ENCODE data around the gene ZDHHC14. TPM values are rescaled to one million over a fixed set of nuclear protein-coding genes. Genes with fewer than 3 reads are reported as not detected.
"Not testable (repeated sequence)": the region's sequence is repeated elsewhere in the genome, so short reads cannot be mapped to it uniquely, and the experiment has no call there.

The ZDHHC14 gene
- total RNA-seq, 4 donors from 2014 or later: 11.4 to 20.8 (median 15.6) TPM

DNA sequence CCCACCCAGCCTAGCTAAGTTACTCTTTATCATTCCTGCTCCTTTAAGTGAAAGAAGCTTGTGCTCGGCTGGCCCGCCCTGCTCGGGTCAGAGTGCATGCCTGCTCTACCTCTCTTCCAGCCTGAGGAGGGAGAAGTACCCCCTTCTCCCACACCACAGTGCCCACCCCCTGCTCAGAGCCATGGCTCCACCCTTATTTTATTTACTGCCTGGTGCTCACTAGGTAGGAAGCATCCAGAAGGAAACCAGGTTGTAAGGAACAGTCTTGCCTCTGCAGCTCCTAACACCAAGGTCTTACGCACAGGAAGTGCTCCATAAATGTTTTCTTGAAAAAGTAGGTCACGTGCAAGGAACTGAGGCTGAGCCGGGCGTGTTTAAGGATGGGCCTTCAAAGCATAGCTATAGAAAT lies 336.4 kb downstream of the ZDHHC14 start:
- peak overlapping the region in 1 of 4 donors; percentile 43 for H3K4me3 ChIP-seq

DNA sequence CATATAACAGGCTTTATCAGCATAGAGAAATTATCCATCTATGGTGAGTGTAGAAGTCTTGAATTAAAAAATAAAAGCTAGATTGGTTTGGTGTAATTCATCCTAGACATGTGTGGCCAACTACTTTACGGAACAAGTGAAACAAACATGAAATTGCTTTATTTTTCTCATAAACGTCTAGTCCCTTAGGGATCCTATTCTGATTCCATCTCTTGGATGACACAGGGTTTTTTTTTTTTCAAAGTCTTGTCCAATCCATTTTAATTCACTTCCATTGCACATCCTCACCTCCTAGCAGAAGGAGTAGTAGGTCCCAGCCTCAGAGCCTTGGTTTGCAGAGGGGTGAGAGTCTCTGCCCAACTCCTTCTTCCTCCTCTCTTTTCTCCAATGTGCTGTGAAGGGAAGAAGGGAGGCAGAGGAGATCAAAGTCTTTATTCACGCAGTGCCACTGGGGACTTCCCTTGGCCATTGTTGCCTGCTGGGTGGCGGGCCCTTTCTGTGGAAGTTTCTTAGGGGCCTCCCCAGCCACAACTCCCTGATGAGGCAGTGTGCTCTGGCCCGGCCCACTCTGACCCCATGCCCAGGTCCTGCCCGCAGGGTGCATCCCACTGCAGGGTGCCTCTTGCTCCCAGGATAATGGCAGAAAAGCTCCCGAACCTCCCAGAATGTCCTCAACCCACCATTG lies 337.7 kb downstream of the ZDHHC14 start:
- H3K27ac ChIP-seq: peak overlapping the region in 2 of 4 donors; percentile 84 to 89
- no peak for DNase-seq (ENCODE audit: low spot score in 2 of 2)
- H3K4me3 ChIP-seq: no peak overlapping the region
- TF ChIP-seq, protein P1, sequence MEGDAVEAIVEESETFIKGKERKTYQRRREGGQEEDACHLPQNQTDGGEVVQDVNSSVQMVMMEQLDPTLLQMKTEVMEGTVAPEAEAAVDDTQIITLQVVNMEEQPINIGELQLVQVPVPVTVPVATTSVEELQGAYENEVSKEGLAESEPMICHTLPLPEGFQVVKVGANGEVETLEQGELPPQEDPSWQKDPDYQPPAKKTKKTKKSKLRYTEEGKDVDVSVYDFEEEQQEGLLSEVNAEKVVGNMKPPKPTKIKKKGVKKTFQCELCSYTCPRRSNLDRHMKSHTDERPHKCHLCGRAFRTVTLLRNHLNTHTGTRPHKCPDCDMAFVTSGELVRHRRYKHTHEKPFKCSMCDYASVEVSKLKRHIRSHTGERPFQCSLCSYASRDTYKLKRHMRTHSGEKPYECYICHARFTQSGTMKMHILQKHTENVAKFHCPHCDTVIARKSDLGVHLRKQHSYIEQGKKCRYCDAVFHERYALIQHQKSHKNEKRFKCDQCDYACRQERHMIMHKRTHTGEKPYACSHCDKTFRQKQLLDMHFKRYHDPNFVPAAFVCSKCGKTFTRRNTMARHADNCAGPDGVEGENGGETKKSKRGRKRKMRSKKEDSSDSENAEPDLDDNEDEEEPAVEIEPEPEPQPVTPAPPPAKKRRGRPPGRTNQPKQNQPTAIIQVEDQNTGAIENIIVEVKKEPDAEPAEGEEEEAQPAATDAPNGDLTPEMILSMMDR (IDR thresholded peaks at IDR 0.05): no peak
- TF ChIP-seq EP300 (IDR thresholded peaks at IDR 0.05) (no peak), POLR2A (IDR thresholded peaks at IDR 0.05) (no peak)
- H3K9me3 ChIP-seq: no peaks in the 10 kb centered on the region
- H3K27me3 ChIP-seq: no peaks in the 10 kb centered on the region
- 70 to 79% methylated on average over 5 to 7 of the region's 7 CpGs for WGBS, 2 donors
- H3K4me1 ChIP-seq: peaks cover 0 to 60% (median 6%) of the 10 kb centered on the region in 4 donors
- no peaks in the 10 kb centered on the region for H3K36me3 ChIP-seq

More for the DNA sequence above, 336.4 kb downstream of the ZDHHC14 start:
- peak overlapping the region; percentile 71 to 89 (median 79) for H3K27ac ChIP-seq
- no peaks in the 10 kb centered on the region for H3K36me3 ChIP-seq
- H3K4me1 ChIP-seq: peaks cover 0 to 50% (median 6%) of the 10 kb centered on the region in 4 donors
- no peaks in the 10 kb centered on the region for H3K27me3 ChIP-seq
- no peaks in the 10 kb centered on the region for H3K9me3 ChIP-seq
- WGBS, 2 donors: 61 to 65% methylated on average over 7 of the region's 7 CpGs
- no peak for DNase-seq (ENCODE audit: low spot score in 2 of 2)
- TF ChIP-seq EP300 (IDR thresholded peaks at IDR 0.05) (no peak), POLR2A (IDR thresholded peaks at IDR 0.05) (no peak)
- TF ChIP-seq, protein P1 (IDR thresholded peaks at IDR 0.05): no peak

DNA sequence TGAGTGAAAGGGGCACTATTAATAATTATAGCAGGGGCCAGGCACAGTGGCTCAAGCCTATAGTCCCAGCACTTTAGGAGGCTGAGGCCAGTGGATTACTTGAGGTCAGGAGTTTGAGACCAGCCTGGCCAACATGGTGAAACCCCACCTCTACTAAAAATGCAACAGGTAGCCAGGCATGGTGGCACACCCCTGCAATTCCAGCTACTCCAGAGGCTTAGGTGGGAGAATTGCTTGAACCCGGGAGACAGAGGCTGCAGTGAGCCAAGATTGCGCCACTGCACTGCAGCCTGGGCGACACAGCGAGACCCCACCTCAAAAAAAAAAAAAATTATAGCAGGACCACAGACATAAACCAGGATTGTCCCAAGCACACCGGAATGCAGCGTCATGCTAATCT lies 340.0 kb downstream of the ZDHHC14 start:
- not testable (repeated sequence) for H3K4me3 ChIP-seq; H3K36me3 ChIP-seq; H3K27me3 ChIP-seq; H3K27ac ChIP-seq; DNase-seq (ENCODE audit: low spot score in 2 of 2)
- WGBS, 2 donors: 97% methylated on average over 6 of the region's 6 CpGs
- Histone ChIP-seq H3K9me3 (peaks cover 0 to 16% (median 2%) of the 10 kb centered on the region in 4 donors), H3K4me1 (peaks cover 0 to 44% (median 2%) of the 10 kb centered on the region in 4 donors)

DNA sequence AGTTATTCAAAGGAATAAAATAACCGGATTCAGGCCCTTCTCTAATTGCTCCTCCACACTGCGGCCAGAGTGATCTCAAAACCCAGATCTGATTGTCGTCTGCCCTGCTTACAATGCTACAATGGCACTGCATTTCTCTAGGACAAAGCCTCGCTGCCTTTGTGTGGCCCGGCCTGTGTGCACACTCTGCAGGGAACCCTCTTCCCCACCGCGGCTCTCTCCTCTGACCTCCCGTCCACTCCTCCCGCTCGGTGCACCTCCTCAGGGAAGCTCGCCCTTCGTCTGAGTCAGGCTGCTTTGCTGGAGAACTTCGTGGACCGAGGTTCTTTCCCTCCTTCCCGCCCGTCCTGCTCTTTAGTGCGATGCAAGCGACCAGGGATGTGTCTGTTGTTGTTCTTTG lies 340.4 kb downstream of the ZDHHC14 start:
- peaks cover 0 to 19% (median 2%) of the 10 kb centered on the region in 4 donors for H3K9me3 ChIP-seq
- WGBS, 2 donors: 75 to 77% methylated on average over 18 of the region's 18 CpGs
- no peaks in the 10 kb centered on the region for H3K36me3 ChIP-seq
- no peaks in the 10 kb centered on the region for H3K27me3 ChIP-seq
- peaks cover 0 to 42% (median 2%) of the 10 kb centered on the region in 4 donors for H3K4me1 ChIP-seq
- H3K4me3 ChIP-seq: no peak overlapping the region
- TF ChIP-seq POLR2A (IDR thresholded peaks at IDR 0.05) (no peak), EP300 (IDR thresholded peaks at IDR 0.05) (no peak)
- TF ChIP-seq, protein P1 (IDR thresholded peaks at IDR 0.05): no peak
- no peak for DNase-seq (ENCODE audit: low spot score in 2 of 2)
- no peak overlapping the region for H3K27ac ChIP-seq

DNA sequence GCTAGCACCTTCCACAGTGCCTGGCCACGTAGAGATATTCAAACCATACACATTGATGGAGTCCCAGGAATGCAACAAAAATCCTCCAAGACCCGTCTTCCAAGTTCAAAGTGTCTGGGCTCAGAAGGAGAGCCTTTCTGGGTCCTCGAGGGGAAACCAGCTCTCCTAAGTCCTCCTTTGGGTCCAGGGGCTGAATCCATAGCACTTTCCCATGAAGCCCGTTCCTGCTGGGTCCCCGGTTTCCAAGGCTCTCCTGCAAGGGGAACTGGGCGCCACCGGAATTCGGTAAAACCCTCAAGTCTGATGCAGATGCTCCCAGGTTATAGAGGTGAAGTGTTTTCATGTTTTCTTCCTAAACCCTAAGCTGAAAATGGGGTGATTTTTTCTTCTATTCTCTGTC lies 340.8 kb downstream of the ZDHHC14 start:
- WGBS, 2 donors: 86 to 89% methylated on average over 8 of the region's 8 CpGs
- Histone ChIP-seq H3K27ac (no peak overlapping the region), H3K4me1 (peaks cover 0 to 42% (median 3%) of the 10 kb centered on the region in 4 donors), H3K4me3 (no peak overlapping the region), H3K9me3 (peaks cover 0 to 19% (median 2%) of the 10 kb centered on the region in 4 donors), H3K27me3 (no peaks in the 10 kb centered on the region), H3K36me3 (no peaks in the 10 kb centered on the region)
- no peak for DNase-seq (ENCODE audit: low spot score in 2 of 2)
- TF ChIP-seq EP300 (IDR thresholded peaks at IDR 0.05) (no peak), POLR2A (IDR thresholded peaks at IDR 0.05) (no peak)
- TF ChIP-seq, protein P1 (IDR thresholded peaks at IDR 0.05): no peak
